ENCODE data around the gene VAMP2.

VAMP2 gene

DNA sequence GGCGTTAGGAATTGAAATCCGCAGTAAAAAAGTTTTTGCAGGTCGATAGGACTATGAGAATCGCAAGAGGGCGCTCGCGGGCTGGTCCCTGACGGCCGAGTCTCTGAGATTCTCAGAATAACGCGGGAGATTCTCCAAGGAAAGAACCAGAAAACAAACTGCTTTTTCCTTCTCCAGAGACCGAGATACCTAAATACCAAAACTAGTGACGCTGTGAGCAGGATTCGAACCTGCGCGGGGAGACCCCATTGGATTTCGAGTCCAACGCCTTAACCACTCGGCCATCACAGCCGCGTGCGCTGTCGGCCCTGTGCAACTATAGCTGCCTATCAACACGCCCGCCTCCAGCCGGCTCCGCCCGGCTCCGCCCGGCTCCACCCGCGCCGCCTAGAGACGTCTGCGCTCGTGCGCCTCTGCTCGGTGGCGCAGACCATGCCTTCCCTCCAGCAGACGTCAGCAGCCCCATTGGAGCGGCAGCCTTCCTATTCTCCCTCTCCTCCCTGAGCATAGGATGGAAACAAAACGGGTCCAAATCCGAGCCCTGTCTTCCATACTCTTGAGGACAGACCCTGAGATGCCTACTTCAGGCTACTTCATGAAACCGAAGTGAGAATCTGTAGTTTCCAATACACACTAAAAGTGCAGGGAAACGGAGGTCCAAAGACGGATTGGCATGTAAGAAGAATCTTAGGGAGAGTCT lies 23.9 kb downstream of the VAMP2 start:
- TF ChIP-seq Cebpa-rat (IDR thresholded peaks at IDR 0.05), result no peak

DNA sequence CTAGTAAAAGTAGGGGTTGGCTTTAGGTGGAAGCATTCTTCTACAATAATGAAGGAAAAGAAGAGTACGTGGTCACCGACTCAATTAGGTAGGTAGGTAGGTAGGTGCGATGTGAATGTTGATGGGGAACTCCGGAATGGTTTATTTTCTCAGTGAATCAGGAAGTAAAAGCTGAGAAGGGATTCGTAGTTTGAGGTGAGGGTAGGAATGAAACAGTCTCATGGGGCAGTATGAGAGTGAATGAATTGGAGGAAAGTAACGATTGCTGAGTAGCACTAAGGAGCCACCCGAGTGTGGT lies 24.4 kb downstream of the VAMP2 start:
- Histone ChIP-seq H3K9me3 (replicated peaks in 1 of 11) (no peaks in the 10 kb centered on the region), H3K4me2 (peak overlapping the region; percentile 82 to 98 (median 94)), H3K9ac (peak overlapping the region; percentile 60 to 82 (median 72)), H4K20me1 (peaks cover 0 to 41% (median 22%) of the 10 kb centered on the region in 11 experiments; a peak in 15 of 22 replicates), H3K36me3 (peaks cover 30 to 39% (median 34%) of the 10 kb centered on the region in 11 experiments), H3K27me3 (no peaks in the 10 kb centered on the region), H3K27ac (peak overlapping the region in 10 of 11 experiments; percentile 2 to 74 (median 41); a peak in 12 of 22 replicates), H3K4me3 (peak overlapping the region; percentile 49 to 70 (median 62)), H3K4me1 (peaks cover 19 to 28% (median 22%) of the 10 kb centered on the region in 10 experiments)
- no peak for TF ChIP-seq Cebpa-rat (IDR thresholded peaks at IDR 0.05)

More for the DNA sequence above, 23.9 kb downstream of the VAMP2 start:
- Histone ChIP-seq H3K36me3 (peaks cover 32 to 44% (median 37%) of the 10 kb centered on the region in 11 experiments), H3K27me3 (no peaks in the 10 kb centered on the region), H3K4me2 (peak overlapping the region; percentile 82 to 98 (median 94)), H3K9me3 (replicated peaks in 1 of 11) (no peaks in the 10 kb centered on the region), H3K4me1 (peaks cover 19 to 28% (median 22%) of the 10 kb centered on the region in 10 experiments), H4K20me1 (peaks cover 0 to 43% (median 22%) of the 10 kb centered on the region in 11 experiments; a peak in 15 of 22 replicates), H3K9ac (peak overlapping the region; percentile 60 to 82 (median 72); a peak in 21 of 22 replicates), H3K4me3 (peak overlapping the region; percentile 49 to 70 (median 62)), H3K27ac (peak overlapping the region; percentile 33 to 74 (median 67); a peak in 21 of 22 replicates)

DNA sequence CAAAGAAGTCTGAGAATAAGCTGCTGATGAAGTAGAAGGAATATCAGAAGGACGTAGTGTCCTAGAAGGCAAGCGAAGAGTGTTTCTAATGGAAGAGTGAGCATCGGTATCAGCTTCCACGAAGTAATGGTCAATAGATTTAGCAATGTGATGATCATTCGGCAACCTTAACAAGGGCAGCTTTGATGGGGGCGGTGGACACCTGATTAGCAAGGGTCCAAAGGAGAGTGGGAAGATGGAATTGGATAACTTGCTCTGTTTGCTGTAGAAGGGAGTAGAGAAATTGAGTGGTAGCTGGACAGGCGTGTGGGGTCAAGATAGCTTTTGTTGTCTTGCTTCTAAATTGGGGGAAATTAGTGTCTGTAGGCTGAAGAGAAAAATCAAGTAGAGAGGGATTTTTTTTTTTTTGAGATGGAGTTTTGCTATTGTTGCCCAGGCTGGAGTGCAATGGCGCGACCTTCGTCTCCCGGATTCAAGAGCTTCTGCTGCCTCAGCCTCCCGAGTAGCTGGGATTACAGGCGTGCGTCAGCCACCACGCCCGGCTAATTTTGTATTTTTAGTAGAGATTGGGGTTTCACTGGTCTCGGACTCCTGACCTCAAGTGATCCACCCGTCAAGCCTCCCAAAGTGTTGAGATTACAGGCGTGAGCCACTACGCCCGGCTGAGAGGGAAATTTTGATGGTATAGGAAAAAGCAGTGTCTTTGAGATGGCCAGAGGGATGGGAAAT lies 24.9 kb downstream of the VAMP2 start:
- peaks cover 19 to 28% (median 22%) of the 10 kb centered on the region in 10 experiments for H3K4me1 ChIP-seq
- H3K27me3 ChIP-seq, result no peaks in the 10 kb centered on the region
- peak overlapping the region in 9 of 11 experiments; percentile 2 to 74 (median 27); a peak in 10 of 22 replicates for H3K27ac ChIP-seq
- peaks cover 27 to 34% (median 31%) of the 10 kb centered on the region in 11 experiments for H3K36me3 ChIP-seq
- peaks cover 0 to 39% (median 22%) of the 10 kb centered on the region in 11 experiments; a peak in 15 of 22 replicates for H4K20me1 ChIP-seq
- H3K9ac ChIP-seq, result peak overlapping the region; percentile 60 to 82 (median 72)
- no peak for TF ChIP-seq Cebpa-rat (IDR thresholded peaks at IDR 0.05)
- no peaks in the 10 kb centered on the region for H3K9me3 ChIP-seq (replicated peaks in 1 of 11)
- peak overlapping the region; percentile 49 to 70 (median 62) for H3K4me3 ChIP-seq
- peak overlapping the region; percentile 82 to 98 (median 94) for H3K4me2 ChIP-seq

DNA sequence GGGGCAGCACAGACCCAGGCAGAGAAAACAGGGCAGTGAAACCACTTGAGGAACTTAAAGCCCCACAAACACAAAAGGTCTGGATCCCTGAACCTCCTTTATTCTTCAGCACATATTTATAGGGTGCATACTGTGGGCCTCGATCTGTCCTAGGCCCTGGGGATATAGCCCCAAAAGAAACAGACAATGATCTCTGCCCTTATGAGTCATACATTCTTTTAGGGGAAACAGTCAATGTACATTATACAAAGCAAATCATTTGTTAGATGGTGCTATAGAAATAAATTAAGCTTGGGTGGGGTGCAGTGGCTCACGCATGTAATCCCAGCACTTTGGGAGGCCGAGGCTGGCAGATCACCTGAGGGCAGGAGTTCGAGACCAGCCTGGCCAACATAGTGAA lies 28.8 kb downstream of the VAMP2 start:
- no peak for TF ChIP-seq Cebpa-rat (IDR thresholded peaks at IDR 0.05)
- peaks cover 0 to under 1% (median 0%) of the 10 kb centered on the region in 11 experiments; a peak in 1 of 22 replicates for H4K20me1 ChIP-seq
- peaks cover 12 to 16% (median 13%) of the 10 kb centered on the region in 10 experiments for H3K4me1 ChIP-seq
- H3K9ac ChIP-seq, result peak overlapping the region in 1 of 11 experiments; percentile 45; a peak in 1 of 22 replicates
- H3K4me2 ChIP-seq, result no peak overlapping the region
- no peaks in the 10 kb centered on the region for H3K9me3 ChIP-seq (replicated peaks in 1 of 11)
- no peak overlapping the region for H3K4me3 ChIP-seq
- H3K27me3 ChIP-seq, result peaks cover 5 to 24% (median 15%) of the 10 kb centered on the region in 11 experiments; a peak in 21 of 22 replicates
- H3K27ac ChIP-seq, result no peak overlapping the region
- no peaks in the 10 kb centered on the region for H3K36me3 ChIP-seq

DNA sequence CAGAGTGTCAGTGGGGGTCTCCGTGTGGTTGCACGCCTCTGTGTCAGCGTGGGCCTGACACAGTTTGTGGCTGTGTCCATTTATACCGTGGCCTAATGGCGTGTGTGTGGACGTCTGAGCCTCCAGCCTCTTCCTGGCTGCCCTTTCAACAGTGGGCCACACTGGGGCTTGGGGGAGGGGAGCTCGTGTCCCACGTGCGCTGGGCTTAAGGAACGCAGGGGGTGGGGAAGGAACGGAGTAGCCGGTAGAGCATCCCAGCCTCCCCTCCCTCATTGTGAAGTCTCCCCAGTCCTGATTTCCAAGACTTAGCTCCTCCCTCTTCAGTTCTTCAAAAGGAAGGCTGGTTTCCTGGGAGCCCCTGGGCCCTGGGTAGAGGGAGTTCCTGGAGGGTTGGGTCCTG lies 29.3 kb downstream of the VAMP2 start:
- no peak overlapping the region for H3K4me2 ChIP-seq
- no peak for TF ChIP-seq Cebpa-rat (IDR thresholded peaks at IDR 0.05)
- no peaks in the 10 kb centered on the region for H4K20me1 ChIP-seq
- no peaks in the 10 kb centered on the region for H3K9me3 ChIP-seq (replicated peaks in 1 of 11)
- peaks cover 5 to 29% (median 21%) of the 10 kb centered on the region in 11 experiments; a peak in 21 of 22 replicates for H3K27me3 ChIP-seq
- peaks cover 12 to 15% (median 13%) of the 10 kb centered on the region in 10 experiments for H3K4me1 ChIP-seq
- no peak overlapping the region for H3K4me3 ChIP-seq
- no peak overlapping the region for H3K27ac ChIP-seq
- no peaks in the 10 kb centered on the region for H3K36me3 ChIP-seq
- peak overlapping the region in 1 of 11 experiments; percentile 45; a peak in 1 of 22 replicates for H3K9ac ChIP-seq

DNA sequence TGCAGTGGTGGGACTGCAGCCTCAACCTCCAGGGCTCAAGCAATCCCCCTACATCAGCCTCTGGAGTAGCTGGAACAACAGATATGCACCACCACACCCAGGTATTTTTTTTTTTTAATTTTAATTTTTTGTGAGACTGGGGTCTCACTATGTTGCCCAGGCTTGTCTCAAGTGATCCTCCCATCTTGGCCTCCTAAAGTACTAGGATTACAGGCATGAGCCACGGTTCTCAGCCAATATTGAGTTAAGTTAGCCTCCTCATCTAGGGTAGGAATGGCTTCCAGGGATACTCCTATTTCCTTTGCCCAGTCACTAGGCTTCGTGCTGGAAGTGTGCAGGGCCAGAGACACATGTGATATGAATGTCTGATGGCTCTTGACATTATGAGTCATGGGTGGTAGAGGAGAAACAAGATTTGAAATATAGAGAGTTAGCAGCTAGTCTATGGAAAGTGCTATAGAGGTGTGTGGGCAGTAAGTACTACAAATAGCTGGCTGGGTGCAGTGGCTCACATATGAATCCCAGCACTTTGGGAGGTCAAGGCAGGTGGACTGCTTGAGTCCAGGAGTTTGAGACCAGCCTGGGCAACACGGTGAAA lies 30.8 kb downstream of the VAMP2 start:
- H3K4me1 ChIP-seq, result peaks cover 4 to 8% (median 6%) of the 10 kb centered on the region in 10 experiments; a peak in 19 of 20 replicates
- TF ChIP-seq Cebpa-rat (IDR thresholded peaks at IDR 0.05), result no peak
- no peak overlapping the region for H3K9ac ChIP-seq

DNA sequence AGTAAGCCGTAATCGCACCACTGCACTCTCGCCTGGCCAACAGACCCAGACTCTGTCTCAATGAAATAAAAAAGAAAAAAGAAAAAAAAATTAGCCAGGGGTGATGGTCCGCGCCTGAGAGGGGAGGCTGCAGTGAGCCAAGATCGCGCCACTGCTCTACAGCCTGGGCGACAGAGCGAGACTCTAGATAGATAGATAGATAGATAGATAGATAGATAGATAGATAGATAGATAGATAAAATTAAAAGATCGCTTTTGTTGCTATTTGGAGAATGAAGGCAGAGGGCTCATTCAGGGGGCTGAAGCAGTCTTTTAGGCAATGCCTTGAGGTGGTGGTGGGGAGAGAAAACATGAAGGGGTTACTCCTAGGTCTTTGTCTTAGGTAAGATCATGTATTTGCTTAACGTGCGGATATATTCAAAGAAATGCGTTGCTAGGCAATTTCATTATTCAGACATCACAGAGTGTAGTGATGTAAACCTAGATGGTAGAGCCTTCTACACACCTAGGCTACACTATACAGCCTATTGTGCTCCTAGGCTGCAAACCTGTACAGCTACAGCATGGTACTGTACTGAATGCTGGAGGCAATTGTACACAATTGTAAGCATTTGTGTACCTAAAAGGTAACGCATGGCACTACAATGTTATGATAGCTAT lies 34.5 kb downstream of the VAMP2 start:
- Histone ChIP-seq H3K9ac (no peak overlapping the region), H3K4me3 (no peak overlapping the region), H4K20me1 (peaks cover 0 to 22% (median 21%) of the 10 kb centered on the region in 11 experiments; a peak in 20 of 22 replicates), H3K27ac (no peak overlapping the region), H3K9me3 (replicated peaks in 1 of 11) (no peaks in the 10 kb centered on the region), H3K36me3 (no peaks in the 10 kb centered on the region), H3K4me2 (no peak overlapping the region), H3K4me1 (peaks cover 28 to 36% (median 32%) of the 10 kb centered on the region in 10 experiments), H3K27me3 (peaks cover 28 to 76% (median 59%) of the 10 kb centered on the region in 11 experiments)
- no peak for TF ChIP-seq Cebpa-rat (IDR thresholded peaks at IDR 0.05)

More for the DNA sequence above, 30.8 kb downstream of the VAMP2 start:
- H4K20me1 ChIP-seq, result no peaks in the 10 kb centered on the region
- H3K4me2 ChIP-seq, result no peak overlapping the region
- H3K4me3 ChIP-seq, result no peak overlapping the region
- no peak overlapping the region for H3K27ac ChIP-seq
- no peaks in the 10 kb centered on the region for H3K9me3 ChIP-seq (replicated peaks in 1 of 11)
- H3K27me3 ChIP-seq, result peaks cover 5 to 43% (median 35%) of the 10 kb centered on the region in 11 experiments; a peak in 21 of 22 replicates
- no peaks in the 10 kb centered on the region for H3K36me3 ChIP-seq

DNA sequence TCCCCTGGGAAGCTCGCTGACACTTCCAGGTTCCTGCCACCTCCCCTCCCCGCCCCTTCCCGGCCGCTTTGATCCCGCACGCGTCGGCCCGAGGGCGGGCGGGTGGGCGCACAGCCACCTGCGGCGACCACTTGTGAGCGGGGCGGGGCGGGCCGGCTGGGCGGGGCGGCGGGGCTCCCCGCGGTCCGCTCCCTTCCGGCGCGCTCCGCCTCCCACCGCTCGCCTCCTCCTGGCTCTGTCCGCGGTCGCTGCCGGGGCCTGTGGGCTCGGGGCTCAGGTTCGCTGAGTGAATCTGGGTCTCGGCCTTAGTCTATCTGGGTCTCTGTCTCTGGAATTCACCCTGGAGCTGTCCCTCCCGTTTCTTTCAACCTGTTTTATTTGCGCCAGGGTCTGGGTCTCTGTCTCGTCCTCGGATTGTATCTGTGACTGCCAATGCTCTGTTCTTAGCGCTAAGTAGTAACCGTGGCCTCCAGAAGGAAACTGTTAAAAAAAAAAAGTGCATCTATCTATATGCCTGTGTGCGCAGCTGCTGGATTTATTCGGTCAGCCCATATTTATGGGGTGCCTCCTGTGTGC lies 36.2 kb downstream of the VAMP2 start:
- Histone ChIP-seq H3K27ac (peak overlapping the region in 3 of 11 experiments; percentile 16 to 36 (median 32); a peak in 3 of 22 replicates), H3K4me3 (peak overlapping the region; percentile 57 to 79 (median 69)), H4K20me1 (peaks cover 0 to 39% (median 33%) of the 10 kb centered on the region in 11 experiments; a peak in 20 of 22 replicates), H3K36me3 (no peaks in the 10 kb centered on the region), H3K9me3 (replicated peaks in 1 of 11) (no peaks in the 10 kb centered on the region), H3K27me3 (peaks cover 45 to 93% (median 76%) of the 10 kb centered on the region in 11 experiments), H3K4me2 (peak overlapping the region; percentile 91 to 100 (median 99)), H3K9ac (peak overlapping the region; percentile 57 to 75 (median 68); a peak in 20 of 22 replicates), H3K4me1 (peaks cover 36 to 52% (median 44%) of the 10 kb centered on the region in 10 experiments)
- no peak for TF ChIP-seq Cebpa-rat (IDR thresholded peaks at IDR 0.05)

Measured in BLaER1 treated with 17β-estradiol and CSF1 and Interleukin-3, amounts not matched to agents 10 nM and 100 nM (cell line).